ENCODE results near the gene SEC61A1. TPM values are rescaled to one million over a fixed set of nuclear protein-coding genes. Genes with fewer than 3 reads are reported as not detected.

The SEC61A1 gene
- polyA plus RNA-seq, 2 of the 4 experiments (the other 2 are of a cell fraction), result 93.5 to 180 TPM

- no peak for TF ChIP-seq REST (IDR thresholded peaks at IDR 0.05)
These were observed 46.0 kb downstream of the SEC61A1 start (continued) for GRCh38 chr3:128098234-128098633.

GRCh38 chr3:128100161-128100560, 47.9 kb downstream of the SEC61A1 start:
- peaks cover 33% of the 10 kb centered on the region for H3K4me1 ChIP-seq
- H3K9me3 ChIP-seq, result no peaks in the 10 kb centered on the region
- no peak for TF ChIP-seq MYC (IDR thresholded peaks at IDR 0.05; ENCODE audit: borderline replicate concordance, low read length)
- TF ChIP-seq ZSCAN20 (CRISPR knock-in tag; IDR thresholded peaks at IDR 0.05), result no peak
- FAIRE-seq, result no peak
- ChIA-PET CTCF (interaction anchor here (1.0 to 2.0 kb wide), 5 partner anchors 10 to 33 kb away, joined by 3 to 8 read pairs (median 3); no protein-coding TSS in a partner anchor), POLR2A (no interaction called here)
- WGBS (ENCODE audit: missing lambda C conversion rate), result 79% methylated on average over 3 of the region's 3 CpGs
- ATAC-seq, result no peak
- no peak overlapping the region for H3K4me2 ChIP-seq
- H3K4me3 ChIP-seq, result no peak overlapping the region
- no peak overlapping the region for H3K27ac ChIP-seq
- DNase-seq (ENCODE audit: low read depth in 1 of 2, low spot score in 1 of 2), result no peak

GRCh38 chr3:128100638-128101037, 48.4 kb downstream of the SEC61A1 start:
- 62% methylated on average over 2 of the region's 2 CpGs for WGBS (ENCODE audit: missing lambda C conversion rate)
- Histone ChIP-seq H3K9me3 (no peaks in the 10 kb centered on the region), H3K4me1 (peaks cover 28% of the 10 kb centered on the region), H3K4me2 (no peak overlapping the region), H3K4me3 (no peak overlapping the region), H3K27ac (no peak overlapping the region)
- ChIA-PET POLR2A (no interaction called here), CTCF (interaction anchor here (1.0 to 1.8 kb wide), 3 partner anchors 10 to 27 kb away, joined by 3 to 4 read pairs (median 3); no protein-coding TSS in a partner anchor)
- FAIRE-seq, result no peak
- DNase-seq (ENCODE audit: low read depth in 1 of 2, low spot score in 1 of 2), result no peak
- TF ChIP-seq JUNB (IDR thresholded peaks at IDR 0.05), result no peak
- TF ChIP-seq ZNF302 (CRISPR knock-in tag; IDR thresholded peaks at IDR 0.05), result no peak
- no peak for TF ChIP-seq ZFP36 (IDR thresholded peaks at IDR 0.05; ENCODE audit: borderline replicate concordance, partially characterized antibody)
- TF ChIP-seq FOSL2 (IDR thresholded peaks at IDR 0.05), result no peak
- TF ChIP-seq FOSL2 (CRISPR knock-in tag; IDR thresholded peaks at IDR 0.05), result no peak
- ATAC-seq, result no peak

- no peaks in the 10 kb centered on the region for H3K9me3 ChIP-seq
- TF ChIP-seq NPAS2 (CRISPR knock-in tag; IDR thresholded peaks at IDR 0.05; ENCODE audit: borderline replicate concordance) (no peak), HOXA7 (CRISPR knock-in tag; IDR thresholded peaks at IDR 0.05) (no peak), FOXS1 (CRISPR knock-in tag; IDR thresholded peaks at IDR 0.05) (no peak), HDAC2 (IDR thresholded peaks at IDR 0.05) (no peak), PHF8 (IDR thresholded peaks at IDR 0.05; ENCODE audit: borderline replicate concordance, low read depth) (no peak), MAZ (IDR thresholded peaks at IDR 0.05; ENCODE audit: borderline replicate concordance, low read depth, low read length) (no peak)
- ATAC-seq (no peak), FAIRE-seq (no peak), DNase-seq (ENCODE audit: low read depth in 1 of 2, low spot score in 1 of 2) (no peak)
- POLR2A ChIA-PET, result no interaction called here
- no peak overlapping the region for H3K4me3 ChIP-seq
- H3K4me1 ChIP-seq, result peaks cover 20% of the 10 kb centered on the region
- no peak overlapping the region for H3K27ac ChIP-seq
- WGBS (ENCODE audit: missing lambda C conversion rate), result 93% methylated on average over 5 of the region's 5 CpGs
- CTCF ChIA-PET, result interaction anchor here (3.1 kb wide), 1 partner anchor 9 kb away, joined by 9 read pairs; no protein-coding TSS in a partner anchor
- H3K4me2 ChIP-seq, result no peak overlapping the region
These were observed 51.0 kb downstream of the SEC61A1 start for GRCh38 chr3:128103136-128103676.

GRCh38 chr3:128107834-128108233, 55.6 kb downstream of the SEC61A1 start:
- no peaks in the 10 kb centered on the region for H3K9me3 ChIP-seq
- WGBS (ENCODE audit: missing lambda C conversion rate), result 94% methylated on average over 8 of the region's 8 CpGs
- no peak for FAIRE-seq
- peaks cover 10% of the 10 kb centered on the region for H3K4me1 ChIP-seq
- ChIA-PET CTCF (no interaction called here), POLR2A (no interaction called here)
- TF ChIP-seq CBX2 (IDR thresholded peaks at IDR 0.05; ENCODE audit: borderline replicate concordance, low read depth), result no peak
- TF ChIP-seq ATOH8 (CRISPR knock-in tag; IDR thresholded peaks at IDR 0.05; ENCODE audit: low read depth), result no peak
- no peak for TF ChIP-seq SREBF2 (IDR thresholded peaks at IDR 0.05)
- TF ChIP-seq JUNB (IDR thresholded peaks at IDR 0.05), result no peak
- TF ChIP-seq GATA3 (IDR thresholded peaks at IDR 0.05; ENCODE audit: borderline replicate concordance), result no peak
- no peak for TF ChIP-seq SMC3 (IDR thresholded peaks at IDR 0.05)
- TF ChIP-seq MYC (IDR thresholded peaks at IDR 0.05; ENCODE audit: borderline replicate concordance, low read length), result no peak
- TF ChIP-seq HMGXB4 (CRISPR knock-in tag; IDR thresholded peaks at IDR 0.05; ENCODE audit: borderline replicate concordance), result no peak
- no peak for TF ChIP-seq NPAS2 (CRISPR knock-in tag; IDR thresholded peaks at IDR 0.05; ENCODE audit: borderline replicate concordance)
- no peak for TF ChIP-seq FOSL2 (IDR thresholded peaks at IDR 0.05)
- TF ChIP-seq FOSL2 (CRISPR knock-in tag; IDR thresholded peaks at IDR 0.05), result no peak
- no peak for TF ChIP-seq USF2 (IDR thresholded peaks at IDR 0.05)
- no peak for ATAC-seq
- no peak for DNase-seq (ENCODE audit: low read depth in 1 of 2, low spot score in 1 of 2)
- no peak overlapping the region for H3K4me2 ChIP-seq
- H3K27ac ChIP-seq, result no peak overlapping the region
- H3K4me3 ChIP-seq, result no peak overlapping the region

Measured in A549 (cell line).